ENCODE data around the gene DGCR6.

- TF ChIP-seq ZBTB33 (IDR thresholded peaks at IDR 0.05): no peak
- TF ChIP-seq BRCA1 (IDR thresholded peaks at IDR 0.05; ENCODE audit: low read depth, low read length): no peak
- TF ChIP-seq SP1 (IDR thresholded peaks at IDR 0.05; ENCODE audit: low read depth, low read length): no peak
- TF ChIP-seq KDM1A (IDR thresholded peaks at IDR 0.05; ENCODE audit: borderline replicate concordance): no peak
- no peak for TF ChIP-seq CTCF (IDR thresholded peaks at IDR 0.05 in 2 of 3, conservative IDR thresholded peaks at IDR 0.05 in 1 of 3; ENCODE audit: control insufficient read depth in 2 of 3, extremely low read depth in 1 of 3, insufficient read depth in 1 of 3, low read depth in 3 of 3, low read length in 3 of 3)
- no peak for TF ChIP-seq NRF1 (conservative IDR thresholded peaks at IDR 0.05; ENCODE audit: low read depth, low read length)
- TF ChIP-seq TCF7 (IDR thresholded peaks at IDR 0.05; ENCODE audit: borderline replicate concordance): no peak
- no peak for TF ChIP-seq POLR2A (IDR thresholded peaks at IDR 0.05; ENCODE audit: low read depth, low read length)
- TF ChIP-seq GABPA (IDR thresholded peaks at IDR 0.05; ENCODE audit: low read depth): no peak
- TF ChIP-seq CREB1 (IDR thresholded peaks at IDR 0.05; ENCODE audit: low read depth): no peak
- no peak for TF ChIP-seq ATF2 (IDR thresholded peaks at IDR 0.05; ENCODE audit: low read length)
- no peak for TF ChIP-seq BCL3 (IDR thresholded peaks at IDR 0.05; ENCODE audit: borderline replicate concordance, insufficient read depth, low read depth, low read length, poor library complexity, severe bottlenecking)
- no peak for TF ChIP-seq EZH2 (IDR thresholded peaks at IDR 0.05; ENCODE audit: borderline replicate concordance, control insufficient read depth, low read depth, low read length)
Observed at GRCh38 chr22:18888115-18888514, 18.0 kb upstream of the DGCR6 start.
